ENCODE results near the gene DRC3.
A peak's percentile ranks its signal among the peaks of the same experiment; 100 is the strongest.
"Not testable (repeated sequence)": the region's sequence is repeated elsewhere in the genome, so short reads cannot be mapped to it uniquely, and the experiment has no call there.

Gene DRC3

GRCh38 chr17:17934806-17935205 is 37.9 kb upstream of the DRC3 start:
- in situ Hi-C loops (cut with HindIII; ENCODE audit: low sequenced_read_pairs): no loop called here
- no peak for TF ChIP-seq CTCF (IDR thresholded peaks at IDR 0.05; ENCODE audit: low read depth, low read length)
- no peak for DNase-seq (ENCODE audit: low read depth, low spot score)
- no peak overlapping the region for H3K4me3 ChIP-seq (ENCODE audit: low read depth, low read length)

GRCh38 chr17:17935321-17936271 is 37.1 kb upstream of the DRC3 start:
- in situ Hi-C loops (cut with HindIII; ENCODE audit: low sequenced_read_pairs): no loop called here
- no peak overlapping the region for H3K4me3 ChIP-seq (ENCODE audit: low read depth, low read length)
- peak; percentile 85 for DNase-seq (ENCODE audit: low read depth, low spot score)
- no peak for TF ChIP-seq CTCF (IDR thresholded peaks at IDR 0.05; ENCODE audit: low read depth, low read length)

- no peak for TF ChIP-seq CTCF (IDR thresholded peaks at IDR 0.05; ENCODE audit: low read depth, low read length)
- in situ Hi-C loops (cut with HindIII; ENCODE audit: low sequenced_read_pairs): no loop called here
- no peak for DNase-seq (ENCODE audit: low read depth, low spot score)
- no peak overlapping the region for H3K4me3 ChIP-seq (ENCODE audit: low read depth, low read length)
Measured at GRCh38 chr17:17937201-17937853, 35.3 kb upstream of the DRC3 start.

GRCh38 chr17:17937958-17938357 is 34.7 kb upstream of the DRC3 start:
- no peak for TF ChIP-seq CTCF (IDR thresholded peaks at IDR 0.05; ENCODE audit: low read depth, low read length)
- H3K4me3 ChIP-seq (ENCODE audit: low read depth, low read length): no peak overlapping the region
- in situ Hi-C loops (cut with HindIII; ENCODE audit: low sequenced_read_pairs): no loop called here
- DNase-seq (ENCODE audit: low read depth, low spot score): no peak

GRCh38 chr17:17938388-17939107 is 34.1 kb upstream of the DRC3 start:
- in situ Hi-C loops (cut with HindIII; ENCODE audit: low sequenced_read_pairs): no loop called here
- TF ChIP-seq CTCF (IDR thresholded peaks at IDR 0.05; ENCODE audit: low read depth, low read length): no peak
- H3K4me3 ChIP-seq (ENCODE audit: low read depth, low read length): no peak overlapping the region
- DNase-seq (ENCODE audit: low read depth, low spot score): no peak

- DNase-seq (ENCODE audit: low read depth, low spot score); in situ Hi-C loops (cut with HindIII; ENCODE audit: low sequenced_read_pairs); H3K4me3 ChIP-seq (ENCODE audit: low read depth, low read length): not testable (repeated sequence)
Measured at GRCh38 chr17:17939941-17940340, 32.7 kb upstream of the DRC3 start.

Data from astrocyte of the spinal cord (primary cell).